DOHH2 (cell line): ENCODE results near the gene RPTOR.

Experiments
- H3F3A ChIP-seq: fragments of 200-600 bp; sonication (generic), shearing (Covaris generic); 2 replicates; pipeline ENCODE4 v1.6.0; 2016; ENCODE audit warnings: antibody characterized with exemption, mild to moderate bottlenecking; ENCODE audit not compliant: control insufficient read depth, insufficient read depth
- H3K27ac ChIP-seq: fragments of 200-600 bp; sonication (generic); 2 replicates; pipeline ENCODE4 v1.5.1; 2014; ENCODE audit warnings: low read depth, mild to moderate bottlenecking, low read length, moderate library complexity
- H3K27me3 ChIP-seq: fragments of 200-600 bp; sonication (generic); 2 replicates; pipeline ENCODE4 v1.6.1; 2014; ENCODE audit warnings: mild to moderate bottlenecking, low read length, mixed read lengths; ENCODE audit not compliant: control insufficient read depth
- H3K36me3 ChIP-seq: fragments of 200-600 bp; sonication (generic); 2 replicates; pipeline ENCODE4 v1.6.1; 2014; ENCODE audit warnings: mild to moderate bottlenecking, low read length, moderate library complexity, mixed read lengths; ENCODE audit not compliant: control insufficient read depth
- H3K4me1 ChIP-seq: fragments of 200-600 bp; sonication (generic); 2 replicates; pipeline ENCODE4 v1.6.1; 2014; ENCODE audit warnings: mild to moderate bottlenecking, low read length, mixed read lengths; ENCODE audit not compliant: control insufficient read depth
- H3K4me2 ChIP-seq: fragments of 200-600 bp; sonication (generic); 2 replicates; pipeline ENCODE4 v1.6.0; 2014; ENCODE audit warnings: mild to moderate bottlenecking, low read length, moderate library complexity
- H3K4me3 ChIP-seq: fragments of 200-600 bp; sonication (generic); 2 replicates; pipeline ENCODE4 v1.5.1; 2014; ENCODE audit warnings: mild to moderate bottlenecking, low read length, mixed read lengths
- H3K79me2 ChIP-seq: fragments of 200-600 bp; sonication (generic); 2 replicates; pipeline ENCODE4 v1.6.1; 2014; ENCODE audit warnings: mild to moderate bottlenecking, low read length, mixed read lengths; ENCODE audit not compliant: control insufficient read depth
- H3K9me2 ChIP-seq: fragments of 200-600 bp; sonication (generic); replicated peaks from 2 replicates; pipeline ENCODE4 v1.6.1; 2014; ENCODE audit warnings: mild to moderate bottlenecking, low read length, mixed read lengths; ENCODE audit not compliant: control insufficient read depth
- H3K9me3 ChIP-seq: fragments of 200-600 bp; sonication (generic); 2 replicates; pipeline ENCODE4 v1.6.1; 2014; ENCODE audit warnings: antibody characterized with exemption, low read length, mixed read lengths; ENCODE audit not compliant: control insufficient read depth, insufficient read depth
- H4K20me1 ChIP-seq: fragments of 200-600 bp; sonication (generic); 2 replicates; pipeline ENCODE4 v1.6.0; 2014; ENCODE audit warnings: low read depth, mild to moderate bottlenecking, antibody characterized with exemption, low read length, moderate library complexity; ENCODE audit not compliant: control insufficient read depth, insufficient read depth
- EZH2phosphoT487 ChIP-seq: fragments of 200-600 bp; sonication (generic); IDR thresholded peaks from 2 replicates; pipeline ENCODE4 v1.6.1; 2017; ENCODE audit warnings: borderline replicate concordance, mild to moderate bottlenecking, antibody characterized with exemption, low read length, moderate library complexity, mixed read lengths
- TF ChIP-seq, protein P1 (sequence below): fragments of 200-600 bp; sonication (generic); IDR thresholded peaks from one replicate; pipeline ENCODE4 v1.5.1; 2014; ENCODE audit warnings: antibody characterized with exemption, mild to moderate bottlenecking, low read depth, low read length; ENCODE audit not compliant: poor library complexity, severe bottlenecking

Gene RPTOR

DNA sequence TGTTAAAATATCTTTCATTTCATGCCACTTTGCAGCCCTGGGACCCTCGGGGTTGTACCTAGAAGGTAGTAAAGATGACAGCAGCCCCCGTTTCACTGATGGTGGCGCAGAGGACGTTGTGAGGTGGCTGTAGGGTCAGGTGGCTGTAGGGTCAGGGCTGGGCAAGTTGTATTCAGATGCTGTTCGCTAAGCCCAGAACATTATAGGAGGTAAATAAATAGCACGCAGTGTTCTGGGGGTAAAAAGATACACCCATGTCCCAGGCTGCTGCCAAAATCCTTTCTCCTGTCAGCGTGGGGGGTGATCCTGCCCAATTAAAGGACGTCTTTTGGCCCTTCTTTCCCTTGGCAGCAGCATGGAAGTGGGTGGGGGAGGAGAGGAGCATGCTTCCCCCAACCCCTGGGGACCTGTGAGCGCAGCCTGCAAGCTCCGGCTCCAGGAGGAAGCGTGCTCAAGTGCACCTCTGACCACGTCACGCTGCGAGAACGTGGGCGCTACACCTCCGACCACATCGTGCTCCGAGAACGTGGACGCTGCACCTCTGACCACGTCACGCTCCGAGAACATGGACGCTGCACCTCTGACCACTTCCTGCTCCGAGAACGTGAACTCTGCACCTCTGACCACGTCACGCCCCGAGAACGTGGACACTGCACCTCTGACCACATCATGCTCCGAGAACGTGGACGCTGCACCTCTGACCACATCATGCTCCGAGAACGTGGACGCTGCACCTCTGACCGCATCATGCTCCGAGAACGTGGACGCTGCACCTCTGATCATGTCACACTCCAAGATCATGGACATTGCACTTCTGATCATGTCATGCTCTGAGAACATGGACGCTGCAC, 182.1 kb downstream of the RPTOR start:
- Histone ChIP-seq H3K4me1 (peaks cover 27% of the 10 kb centered on the region), H3K79me2 (peaks cover 48% of the 10 kb centered on the region), H3K27ac (no peak overlapping the region)

DNA sequence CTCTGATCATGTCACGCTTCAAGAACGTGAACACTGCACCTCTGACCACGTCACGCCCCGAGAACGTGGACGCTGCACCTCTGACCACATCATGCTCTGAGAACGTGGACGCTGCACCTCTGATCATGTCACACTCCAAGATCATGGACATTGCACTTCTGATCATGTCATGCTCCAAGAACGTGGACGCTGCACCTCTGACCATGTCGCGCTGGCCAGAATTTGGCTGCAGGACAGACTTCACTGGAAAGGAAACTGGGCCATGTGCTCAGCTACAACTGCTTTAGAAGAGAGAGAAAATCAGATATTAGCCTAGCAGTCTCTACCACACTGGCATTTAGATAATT, 182.7 kb downstream of the RPTOR start:
- Histone ChIP-seq H3K9me2 (no peaks in the 10 kb centered on the region), H3K36me3 (peaks cover 5% of the 10 kb centered on the region; the same call in 1 of the 2 replicates), H3K27ac (no peak overlapping the region), H4K20me1 (no peaks in the 10 kb centered on the region), H3K4me2 (peak overlapping the region; percentile 44; the same call in 1 of the 2 replicates), H3K27me3 (no peaks in the 10 kb centered on the region), H3K4me3 (no peak overlapping the region; the same call in 1 of the 2 replicates), H3K79me2 (peaks cover 48% of the 10 kb centered on the region), H3K9me3 (no peaks in the 10 kb centered on the region), H3K4me1 (peaks cover 27% of the 10 kb centered on the region), H3F3A (peaks cover 1% of the 10 kb centered on the region; the same call in 1 of the 2 replicates)
- TF ChIP-seq EZH2phosphoT487: no peak

More for the DNA sequence above, 182.1 kb downstream of the RPTOR start:
- TF ChIP-seq, protein P1, sequence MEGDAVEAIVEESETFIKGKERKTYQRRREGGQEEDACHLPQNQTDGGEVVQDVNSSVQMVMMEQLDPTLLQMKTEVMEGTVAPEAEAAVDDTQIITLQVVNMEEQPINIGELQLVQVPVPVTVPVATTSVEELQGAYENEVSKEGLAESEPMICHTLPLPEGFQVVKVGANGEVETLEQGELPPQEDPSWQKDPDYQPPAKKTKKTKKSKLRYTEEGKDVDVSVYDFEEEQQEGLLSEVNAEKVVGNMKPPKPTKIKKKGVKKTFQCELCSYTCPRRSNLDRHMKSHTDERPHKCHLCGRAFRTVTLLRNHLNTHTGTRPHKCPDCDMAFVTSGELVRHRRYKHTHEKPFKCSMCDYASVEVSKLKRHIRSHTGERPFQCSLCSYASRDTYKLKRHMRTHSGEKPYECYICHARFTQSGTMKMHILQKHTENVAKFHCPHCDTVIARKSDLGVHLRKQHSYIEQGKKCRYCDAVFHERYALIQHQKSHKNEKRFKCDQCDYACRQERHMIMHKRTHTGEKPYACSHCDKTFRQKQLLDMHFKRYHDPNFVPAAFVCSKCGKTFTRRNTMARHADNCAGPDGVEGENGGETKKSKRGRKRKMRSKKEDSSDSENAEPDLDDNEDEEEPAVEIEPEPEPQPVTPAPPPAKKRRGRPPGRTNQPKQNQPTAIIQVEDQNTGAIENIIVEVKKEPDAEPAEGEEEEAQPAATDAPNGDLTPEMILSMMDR: no peak
- TF ChIP-seq EZH2phosphoT487: no peak
- peak overlapping the region; percentile 20 for H3K4me3 ChIP-seq
- H3K9me3 ChIP-seq: no peaks in the 10 kb centered on the region
- no peaks in the 10 kb centered on the region for H3K9me2 ChIP-seq
- H3K36me3 ChIP-seq: peaks cover 5% of the 10 kb centered on the region; the same call in 1 of the 2 replicates
- no peaks in the 10 kb centered on the region for H3F3A ChIP-seq
- peak overlapping the region; percentile 44 for H3K4me2 ChIP-seq
- H3K27me3 ChIP-seq: no peaks in the 10 kb centered on the region
- H4K20me1 ChIP-seq: no peaks in the 10 kb centered on the region

DNA sequence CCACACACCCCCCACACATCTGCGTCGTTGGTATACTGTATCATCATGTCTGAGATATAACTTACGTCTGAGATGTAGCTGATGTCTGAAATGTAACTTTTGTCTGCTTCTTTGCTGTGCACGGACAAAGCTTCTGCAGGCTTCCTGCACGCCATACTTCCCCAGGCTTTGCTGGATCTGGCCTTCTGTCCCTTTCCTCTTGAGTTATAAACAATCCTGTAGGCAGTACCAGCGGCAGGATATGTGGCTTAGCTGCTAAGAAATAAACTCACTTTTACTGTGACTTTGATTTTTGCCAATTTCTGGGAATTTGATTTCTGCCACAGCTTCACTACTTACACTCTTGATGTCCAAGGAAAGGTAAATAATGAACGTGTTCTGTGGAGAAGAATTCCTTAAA, 184.4 kb downstream of the RPTOR start:
- H4K20me1 ChIP-seq: no peaks in the 10 kb centered on the region
- H3K27ac ChIP-seq: no peak overlapping the region
- H3F3A ChIP-seq: peaks cover 5% of the 10 kb centered on the region; the same call in 1 of the 2 replicates
- peaks cover 5% of the 10 kb centered on the region; the same call in 1 of the 2 replicates for H3K36me3 ChIP-seq
- no peaks in the 10 kb centered on the region for H3K9me2 ChIP-seq
- H3K27me3 ChIP-seq: no peaks in the 10 kb centered on the region
- H3K4me3 ChIP-seq: no peak overlapping the region
- H3K4me2 ChIP-seq: no peak overlapping the region
- TF ChIP-seq, protein P1: no peak
- TF ChIP-seq EZH2phosphoT487: no peak
- peaks cover 41% of the 10 kb centered on the region for H3K79me2 ChIP-seq
- H3K4me1 ChIP-seq: peaks cover 36% of the 10 kb centered on the region
- no peaks in the 10 kb centered on the region for H3K9me3 ChIP-seq

DNA sequence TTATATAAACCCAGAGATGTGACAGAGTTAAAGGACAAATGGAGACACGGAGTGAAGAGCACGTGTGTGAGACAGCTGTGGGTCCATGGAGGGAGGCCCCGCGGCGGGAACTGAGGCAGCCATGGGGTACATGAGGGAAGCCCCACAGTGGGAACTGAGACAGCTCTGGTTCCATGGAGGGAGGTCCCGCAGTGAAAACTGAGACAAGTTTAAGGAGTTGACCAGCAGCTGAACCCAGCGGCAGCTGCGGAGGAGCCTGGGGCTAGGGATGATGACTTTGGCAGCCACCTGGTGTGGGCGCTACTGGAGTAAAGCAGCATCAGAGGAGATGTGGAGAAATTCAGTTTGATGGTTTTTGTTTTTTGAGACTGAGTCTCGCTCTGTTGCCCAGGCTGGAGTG, 185.1 kb downstream of the RPTOR start:
- H3K9me2 ChIP-seq: no peaks in the 10 kb centered on the region
- TF ChIP-seq EZH2phosphoT487: no peak
- TF ChIP-seq, protein P1: no peak
- no peaks in the 10 kb centered on the region for H4K20me1 ChIP-seq
- H3K27me3 ChIP-seq: no peaks in the 10 kb centered on the region
- no peak overlapping the region for H3K4me3 ChIP-seq
- H3K79me2 ChIP-seq: peaks cover 35% of the 10 kb centered on the region
- H3K36me3 ChIP-seq: peaks cover 8% of the 10 kb centered on the region
- no peak overlapping the region for H3K27ac ChIP-seq
- no peak overlapping the region for H3K4me2 ChIP-seq
- no peaks in the 10 kb centered on the region for H3K9me3 ChIP-seq
- H3F3A ChIP-seq: peaks cover 7% of the 10 kb centered on the region; the same call in 1 of the 2 replicates
- peaks cover 43% of the 10 kb centered on the region for H3K4me1 ChIP-seq
